GM18909 (cell line): ENCODE measurements around the gene PCF11.

ENCODE experiments used
- ATAC-seq: cut with Tn5 transposase; IDR thresholded peaks from one replicate; pipeline ENCODE4 v1.9.1; 2021; ENCODE audit warnings: mild to moderate bottlenecking; ENCODE audit not compliant: unreplicated experiment, poor library complexity

Gene PCF11

GRCh38 chr11:83152264-83152663, 4.7 kb upstream of the PCF11 start:
- ATAC-seq = no peak

- ATAC-seq = no peak
These were observed 3.2 kb upstream of the PCF11 start for GRCh38 chr11:83153764-83154163.

- peak; percentile 97 for ATAC-seq
These were observed 561 bp upstream of the PCF11 start for GRCh38 chr11:83156144-83156995.

DNA sequence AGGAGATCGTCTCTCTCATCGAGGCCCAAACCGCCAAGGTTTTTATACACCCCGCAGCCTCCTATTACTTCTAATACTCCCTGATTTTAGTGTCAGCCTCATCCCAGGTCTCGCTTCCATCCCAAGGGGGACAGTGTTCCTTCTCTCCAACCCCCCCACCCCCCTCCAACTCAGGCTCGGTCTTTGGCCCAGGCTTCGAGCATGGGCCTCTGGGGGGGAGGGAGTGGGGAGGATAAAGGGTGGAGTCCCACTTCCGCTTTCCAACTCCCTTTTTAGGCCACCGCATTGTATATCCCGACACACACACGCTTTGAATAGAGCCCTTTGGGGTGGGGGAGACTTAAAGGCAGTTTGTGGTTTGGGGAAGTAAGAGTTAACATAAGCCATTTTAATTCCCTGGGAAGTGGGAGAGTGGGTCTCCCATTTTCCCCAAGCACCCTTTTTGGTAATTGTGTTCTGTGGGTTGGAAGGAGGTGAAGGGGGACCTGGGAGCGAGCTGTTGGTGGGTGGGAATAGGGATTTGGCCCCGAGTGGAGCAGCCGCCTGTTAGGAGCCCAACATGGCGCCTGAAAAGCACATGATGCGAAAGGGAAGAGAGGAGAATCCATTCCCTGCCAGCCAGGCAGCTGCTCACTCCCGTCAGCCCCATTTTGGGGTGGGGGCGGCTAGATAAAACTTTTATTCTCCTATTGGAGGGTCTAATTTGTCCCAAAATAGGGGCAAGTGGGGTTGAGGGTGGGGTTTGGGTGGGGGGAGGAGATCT, 844 bp downstream of the PCF11 start:
- no peak for ATAC-seq

GRCh38 chr11:83158357-83158786, 1.4 kb downstream of the PCF11 start:
- no peak for ATAC-seq

DNA sequence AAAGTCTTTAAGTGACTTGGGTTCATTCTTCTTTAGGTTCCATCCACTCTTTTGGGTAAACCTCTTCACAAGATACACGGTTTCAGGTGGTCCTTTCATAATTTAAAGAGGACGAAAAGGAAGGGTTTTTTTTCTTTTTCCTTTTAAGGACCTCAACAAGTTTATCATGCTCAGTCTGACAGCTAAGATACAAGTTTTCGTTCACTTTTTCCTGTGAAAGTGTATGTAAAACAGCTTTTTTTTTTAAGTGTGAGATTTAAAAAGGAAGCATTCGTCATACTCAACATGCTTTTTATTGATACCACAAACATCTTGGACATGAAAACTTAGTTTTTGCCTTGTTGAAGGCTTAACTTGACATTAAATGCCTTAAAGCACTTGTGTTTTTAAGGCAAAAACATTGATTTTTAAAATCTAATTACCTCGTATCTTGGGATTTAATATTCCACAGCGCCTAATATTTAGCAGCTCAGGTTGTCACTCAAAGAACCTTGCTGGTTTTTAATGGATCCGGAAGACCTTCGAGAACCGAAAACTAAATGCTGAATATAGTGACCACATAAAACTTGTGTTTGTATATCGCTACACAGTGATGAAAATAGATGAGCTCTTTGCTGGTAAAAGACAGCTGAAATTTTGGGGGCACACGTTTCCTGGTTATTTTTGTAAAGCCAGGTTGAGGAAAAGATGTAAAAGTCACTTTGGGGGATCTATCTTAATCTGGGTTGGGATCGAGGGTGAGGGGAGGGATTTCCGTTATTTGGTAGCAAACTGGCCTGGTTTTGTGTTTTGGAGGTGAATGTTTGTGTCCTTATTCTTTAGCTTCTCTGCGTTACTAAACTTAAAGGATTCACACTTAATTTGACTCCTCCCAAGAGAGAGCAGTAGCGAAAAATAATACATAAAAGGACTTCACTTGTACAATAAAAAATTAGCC, 2.3 kb downstream of the PCF11 start:
- ATAC-seq = no peak

DNA sequence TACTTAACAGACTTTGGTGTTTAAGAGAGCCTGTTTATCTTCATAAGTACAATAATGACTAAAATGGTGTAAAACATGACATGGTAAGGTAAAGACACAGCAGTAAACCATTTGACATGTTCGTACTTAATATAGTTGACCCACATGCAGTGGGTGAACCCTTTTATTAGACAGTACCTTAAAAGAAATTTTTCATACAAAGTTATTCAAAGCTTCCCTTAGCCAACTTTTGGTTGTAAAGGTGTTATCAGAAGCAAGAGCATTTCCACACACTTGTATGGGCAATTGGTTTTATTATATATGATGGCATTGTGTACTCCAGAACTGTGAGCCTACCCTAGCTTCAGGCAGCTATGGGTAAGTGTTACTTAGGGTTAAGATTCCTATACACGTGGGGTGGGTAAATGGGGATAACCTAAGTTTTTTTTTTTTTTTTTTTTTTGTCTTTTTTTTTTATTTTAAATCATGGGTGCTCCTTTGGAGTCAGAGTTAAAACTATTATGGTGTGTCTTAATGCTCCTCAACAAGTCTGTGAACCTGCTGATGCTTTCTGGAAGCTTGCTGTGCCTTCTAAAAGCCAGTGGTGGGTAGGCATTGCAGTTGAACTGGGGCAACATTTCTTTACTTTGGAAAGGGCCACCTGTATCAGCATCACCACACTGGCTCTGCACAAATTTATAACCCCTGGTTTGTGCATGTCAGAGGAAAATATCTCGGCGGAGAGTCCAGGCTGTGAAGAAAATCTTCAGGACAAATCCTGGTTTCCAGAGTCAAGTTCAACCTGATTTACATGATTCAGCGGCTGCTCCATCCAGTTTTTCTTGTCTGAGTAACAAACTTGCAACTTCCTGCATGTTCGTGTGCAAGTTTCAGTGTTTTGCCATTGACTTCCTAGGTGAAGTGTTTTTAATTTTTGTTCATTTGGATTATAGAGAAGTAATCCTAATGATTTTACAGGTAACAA, 3.3 kb downstream of the PCF11 start:
- no peak for ATAC-seq

- no peak for ATAC-seq
These were observed 4.8 kb downstream of the PCF11 start for GRCh38 chr11:83161610-83162199.

DNA sequence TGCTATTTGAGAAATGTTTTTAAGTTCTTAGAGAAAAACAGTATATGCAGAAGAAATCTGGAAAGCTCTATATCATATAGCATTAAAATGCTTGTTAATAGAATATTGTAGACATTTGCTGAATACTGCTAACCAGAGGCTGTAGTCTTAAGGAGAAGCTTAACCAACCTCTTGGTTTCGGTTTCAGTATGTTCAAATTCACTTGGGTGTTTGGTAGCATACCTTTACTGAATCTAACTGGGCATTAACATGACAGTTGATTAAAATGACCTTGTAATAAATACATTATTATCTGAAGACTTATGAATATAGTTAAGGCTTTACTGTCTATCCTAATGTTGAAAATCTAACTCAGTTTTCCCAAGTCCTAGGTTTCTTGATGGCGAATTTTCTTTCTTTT, 5.4 kb downstream of the PCF11 start:
- peak; percentile 61 for ATAC-seq

DNA sequence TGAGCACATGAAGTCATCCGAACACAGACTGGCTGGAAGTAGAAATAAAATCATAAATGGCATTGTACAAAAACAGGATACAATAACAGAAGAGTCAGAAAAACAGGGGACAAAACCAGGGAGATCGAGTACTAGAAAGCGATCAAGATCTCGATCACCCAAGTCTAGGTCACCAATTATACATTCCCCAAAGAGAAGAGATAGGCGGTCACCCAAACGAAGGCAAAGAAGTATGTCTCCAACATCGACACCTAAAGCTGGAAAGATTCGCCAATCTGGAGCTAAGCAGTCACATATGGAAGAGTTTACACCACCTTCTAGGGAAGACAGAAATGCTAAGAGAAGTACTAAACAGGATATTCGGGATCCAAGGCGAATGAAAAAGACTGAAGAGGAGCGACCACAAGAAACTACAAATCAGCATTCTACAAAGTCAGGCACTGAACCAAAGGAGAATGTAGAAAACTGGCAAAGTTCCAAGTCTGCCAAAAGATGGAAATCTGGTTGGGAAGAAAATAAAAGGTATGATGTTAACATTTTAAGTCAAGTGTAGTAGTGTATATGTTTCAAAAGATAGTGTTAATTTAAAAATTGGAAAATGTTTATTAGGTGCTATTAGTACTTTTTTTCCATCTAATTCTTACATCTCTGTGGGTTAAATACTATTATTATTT, 9.4 kb downstream of the PCF11 start:
- ATAC-seq = no peak

GRCh38 chr11:83168756-83169155, 11.8 kb downstream of the PCF11 start:
- no peak for ATAC-seq

- no peak for ATAC-seq
These were observed 13.9 kb downstream of the PCF11 start for GRCh38 chr11:83170865-83171264.

- ATAC-seq = no peak
These were observed 15.6 kb downstream of the PCF11 start for GRCh38 chr11:83172551-83172950.

DNA sequence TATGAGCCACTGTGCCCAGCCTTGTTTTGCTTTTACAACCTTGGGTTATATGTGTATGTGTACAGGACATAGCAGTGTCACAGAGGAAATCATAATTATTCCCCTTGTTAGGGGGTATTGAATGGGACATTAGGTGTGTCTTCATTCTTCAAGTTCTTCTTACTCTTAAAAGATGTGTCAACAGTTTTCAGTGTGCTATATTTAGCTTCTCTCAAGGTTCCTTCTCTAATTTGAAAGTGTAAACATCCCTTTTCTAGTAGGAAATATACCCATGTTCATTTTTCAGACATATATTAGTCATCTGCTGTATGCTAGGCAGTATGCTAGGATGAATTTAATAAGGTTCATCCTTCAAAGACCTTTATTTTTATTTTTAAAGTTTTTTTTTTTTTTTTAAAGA, 17.1 kb downstream of the PCF11 start:
- ATAC-seq = no peak

DNA sequence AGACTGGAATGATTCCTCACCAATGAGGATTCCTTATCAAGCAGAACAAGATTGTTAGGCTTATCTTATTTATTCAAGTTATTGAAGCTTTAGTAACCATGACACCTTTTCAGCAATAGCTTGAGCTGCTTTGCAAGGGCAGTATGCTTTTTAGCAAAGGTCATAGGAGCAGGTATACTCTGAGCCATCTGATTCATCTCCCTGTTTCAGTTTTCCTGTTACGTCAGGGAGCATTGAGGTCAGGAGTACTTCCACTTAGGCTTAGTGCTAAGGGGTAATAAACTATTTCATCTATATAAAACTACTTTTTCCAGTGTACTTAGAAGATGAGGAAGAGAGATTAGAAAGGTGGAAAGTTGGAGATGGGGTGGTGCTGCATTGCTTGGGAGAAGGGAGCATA, 18.9 kb downstream of the PCF11 start:
- ATAC-seq = no peak

DNA sequence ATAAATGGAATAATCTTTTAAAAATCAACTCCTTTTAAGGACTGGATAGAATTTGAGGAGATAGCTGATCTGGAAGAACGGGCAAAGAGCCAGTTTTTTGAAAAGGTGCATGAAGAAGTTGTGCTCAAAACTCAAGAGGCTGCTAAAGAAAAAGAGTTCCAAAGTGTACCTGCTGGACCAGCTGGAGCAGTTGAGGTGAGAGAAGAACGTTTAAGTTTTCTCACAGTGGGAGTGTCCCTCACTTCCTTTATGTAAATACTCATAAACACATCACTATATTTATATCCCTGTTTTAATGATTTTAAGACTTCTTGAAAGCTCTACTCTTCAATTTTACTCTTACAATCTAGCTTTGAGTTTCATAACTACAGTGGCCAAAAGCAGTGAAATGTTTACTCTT, 24.9 kb downstream of the PCF11 start:
- no peak for ATAC-seq

- no peak for ATAC-seq
These were observed 28.8 kb downstream of the PCF11 start for GRCh38 chr11:83185767-83186166.

DNA sequence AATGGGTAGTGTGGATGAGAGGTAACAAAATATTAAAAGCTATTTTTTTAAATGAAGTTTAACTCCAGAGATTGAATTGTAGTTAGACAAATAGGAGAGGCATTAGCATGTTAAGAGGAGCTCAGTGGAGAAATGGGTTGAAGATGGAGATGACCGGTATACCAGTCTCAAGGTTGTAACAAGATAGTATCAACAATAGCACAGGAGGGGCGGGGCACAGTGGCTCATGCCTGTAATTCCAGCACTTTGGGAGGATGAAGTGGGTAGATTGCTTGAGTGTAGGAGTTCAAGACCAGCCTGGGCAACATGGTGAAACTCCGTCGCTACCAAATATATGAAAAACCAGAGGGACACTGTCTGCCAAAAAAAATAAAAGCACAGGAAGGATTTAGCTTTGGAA, 30.5 kb downstream of the PCF11 start:
- ATAC-seq = no peak

DNA sequence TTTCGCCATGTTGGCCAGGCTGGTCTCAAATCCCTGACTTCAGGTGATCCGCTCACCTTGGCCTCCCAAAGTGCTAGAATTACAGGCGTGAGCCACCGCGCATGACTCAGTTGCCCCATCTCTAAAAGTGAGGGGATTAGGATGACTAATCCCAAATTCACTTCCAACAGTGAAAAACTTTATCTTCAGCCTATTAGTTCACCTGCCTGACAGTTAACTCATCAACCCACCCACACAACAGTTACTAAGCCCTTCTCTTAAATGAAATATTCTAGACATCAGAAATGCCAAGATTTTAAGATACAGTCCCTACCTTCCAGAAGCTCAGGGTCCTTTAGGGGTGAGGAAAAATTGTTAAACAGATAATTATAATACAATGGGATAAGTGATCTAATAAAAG, 34.6 kb downstream of the PCF11 start:
- ATAC-seq = no peak
